Thoracic aorta (tissue), 2 donors: Measurements from ENCODE around the gene FXYD7. TPM values are rescaled to one million over a fixed set of nuclear protein-coding genes. Genes with fewer than 3 reads are reported as not detected.
A peak's percentile ranks its signal among the peaks of the same experiment; 100 is the strongest.

ENCODE experiments used
- ATAC-seq: fragments of 150-250 bp; one replicate; pipeline ENCODE4 v1.8.0; 2017; ENCODE audit warnings: low read depth; ENCODE audit not compliant: insufficient number of reproducible peaks, low FRiP score
- DNase-seq: peaks from one replicate; pipeline ENCODE4 v3.0.0-alpha.2; 2020; ENCODE audit warnings: low spot score
- H3K27ac ChIP-seq, 2 donors: fragments of 200-600 bp; sonication (generic); 1 replicate in 1 of 2; 2 replicates in 1 of 2; pipeline ENCODE4 v1.5.1; 2016; ENCODE audit warnings: mild to moderate bottlenecking in 2 of 2, moderate library complexity in 2 of 2
- H3K27me3 ChIP-seq: fragments of 200-600 bp; sonication (generic); replicated peaks from 2 replicates; pipeline ENCODE4 v1.6.0; 2016; ENCODE audit warnings: mild to moderate bottlenecking; ENCODE audit not compliant: insufficient read depth
- H3K36me3 ChIP-seq: fragments of 200-600 bp; sonication (generic); one replicate; pipeline ENCODE4 v1.5.1; 2016
- H3K4me1 ChIP-seq, 2 donors: fragments of 200-600 bp; sonication (generic); 1 replicate in 1 of 2; 2 replicates in 1 of 2; pipeline versions ENCODE4 v1.5.1 to v1.6.0; 2016; ENCODE audit warnings: low read depth in 2 of 2, mild to moderate bottlenecking in 1 of 2; ENCODE audit not compliant: control insufficient read depth in 1 of 2
- H3K4me3 ChIP-seq: fragments of 200-600 bp; sonication (generic); 2 replicates; pipeline ENCODE4 v1.5.1; 2016; ENCODE audit warnings: mild to moderate bottlenecking
- H3K9me3 ChIP-seq: fragments of 200-600 bp; sonication (generic); 2 replicates; pipeline ENCODE4 v1.5.1; 2016
- CTCF ChIP-seq: fragments of 200-600 bp; sonication (generic); IDR thresholded peaks from one replicate; pipeline ENCODE4 v1.5.1; 2019; ENCODE audit warnings: antibody characterized with exemption
- total RNA-seq, 2 donors: library from RNA; depleted of rRNA; stranded (reverse); fragments of >200 nt; gene quantifications; one replicate each; pipeline versions ENCODE4 v1.1.0 to v1.2.3, GENCODE V29; 2016

Gene FXYD7
- total RNA-seq, 2 donors from 2014 or later = not detected

GRCh38 chr19:35140962-35141836 lies 1.9 kb upstream of the FXYD7 start:
- no peak for TF ChIP-seq CTCF
- Histone ChIP-seq H3K36me3 (no peaks in the 10 kb centered on the region), H3K9me3 (no peaks in the 10 kb centered on the region), H3K27me3 (no peaks in the 10 kb centered on the region), H3K4me3 (peak overlapping the region; percentile 69), H3K27ac (peak overlapping the region; percentile 73 to 84), H3K4me1 (peaks cover 19 to 33% of the 10 kb centered on the region in 2 donors)
- DNase-seq (peak; percentile 87), ATAC-seq (peak; percentile 61)

GRCh38 chr19:35141837-35142605 lies 1.0 kb upstream of the FXYD7 start:
- ATAC-seq = no peak
- H3K4me1 ChIP-seq = peaks cover 19 to 33% of the 10 kb centered on the region in 2 donors
- no peaks in the 10 kb centered on the region for H3K9me3 ChIP-seq
- no peak for TF ChIP-seq CTCF
- peak overlapping the region in 1 of 2 donors; percentile 25 for H3K27ac ChIP-seq
- H3K27me3 ChIP-seq = no peaks in the 10 kb centered on the region
- no peak for DNase-seq
- H3K4me3 ChIP-seq = peak overlapping the region; percentile 49
- no peaks in the 10 kb centered on the region for H3K36me3 ChIP-seq

GRCh38 chr19:35142606-35143230 lies 337 bp upstream of the FXYD7 start:
- Histone ChIP-seq H3K36me3 (no peaks in the 10 kb centered on the region), H3K4me3 (peak overlapping the region; percentile 24), H3K4me1 (peaks cover 19 to 36% of the 10 kb centered on the region in 2 donors), H3K27me3 (no peaks in the 10 kb centered on the region), H3K27ac (no peak overlapping the region), H3K9me3 (no peaks in the 10 kb centered on the region)
- peak; percentile 63 for TF ChIP-seq CTCF
- ATAC-seq (no peak), DNase-seq (no peak)

GRCh38 chr19:35143818-35144217 lies 763 bp downstream of the FXYD7 start:
- H3K9me3 ChIP-seq = no peaks in the 10 kb centered on the region
- no peak overlapping the region for H3K4me3 ChIP-seq
- no peak for DNase-seq
- H3K27ac ChIP-seq = no peak overlapping the region
- H3K36me3 ChIP-seq = no peaks in the 10 kb centered on the region
- no peak for TF ChIP-seq CTCF
- no peak for ATAC-seq
- H3K4me1 ChIP-seq = peaks cover 15 to 29% of the 10 kb centered on the region in 2 donors
- no peaks in the 10 kb centered on the region for H3K27me3 ChIP-seq

- no peaks in the 10 kb centered on the region for H3K9me3 ChIP-seq
- no peak for TF ChIP-seq CTCF
- no peaks in the 10 kb centered on the region for H3K27me3 ChIP-seq
Observed at GRCh38 chr19:35144259-35144599, 1.2 kb downstream of the FXYD7 start.

More at GRCh38 chr19:35144259-35144599, 1.2 kb downstream of the FXYD7 start:
- no peaks in the 10 kb centered on the region for H3K36me3 ChIP-seq
- peaks cover 15 to 29% of the 10 kb centered on the region in 2 donors for H3K4me1 ChIP-seq
- ATAC-seq (no peak), DNase-seq (no peak)
- H3K4me3 ChIP-seq = no peak overlapping the region
- no peak overlapping the region for H3K27ac ChIP-seq
